SJCRH30 (cell line): ENCODE measurements around the gene FRMD5. TPM values are rescaled to one million over a fixed set of nuclear protein-coding genes. Genes with fewer than 3 reads are reported as not detected.
A peak's percentile ranks its signal among the peaks of the same experiment; 100 is the strongest.

Experiments used
- DNase-seq, 2 experiments: peaks; one replicate each; pipeline ENCODE4 v3.0.0-alpha.2; 2015 to 2020
- H3K27ac ChIP-seq: fragments of 250-450 bp; sonication (Bioruptor Pico); 2 replicates; pipeline ENCODE4 v1.5.1; 2020; ENCODE audit warnings: mild to moderate bottlenecking, moderate library complexity
- H3K27me3 ChIP-seq: fragments of 250-450 bp; sonication (Bioruptor Pico); 2 replicates; pipeline ENCODE4 v1.5.1; 2020; ENCODE audit warnings: mild to moderate bottlenecking, moderate library complexity
- H3K36me3 ChIP-seq: fragments of 250-450 bp; sonication (Bioruptor Pico); 2 replicates; pipeline ENCODE4 v1.5.1; 2020; ENCODE audit warnings: mild to moderate bottlenecking, moderate library complexity
- H3K4me1 ChIP-seq: fragments of 250-450 bp; sonication (Bioruptor Pico); 2 replicates; pipeline ENCODE4 v1.5.1; 2020; ENCODE audit warnings: mild to moderate bottlenecking, moderate library complexity
- H3K4me3 ChIP-seq: fragments of 250-450 bp; sonication (Bioruptor Pico); 2 replicates; pipeline ENCODE4 v1.5.1; 2020; ENCODE audit warnings: mild to moderate bottlenecking, moderate library complexity
- H3K9me3 ChIP-seq: fragments of 250-450 bp; sonication (Bioruptor Pico); replicated peaks from 2 replicates; pipeline ENCODE4 v1.5.1; 2020; ENCODE audit warnings: mild to moderate bottlenecking, moderate library complexity
- total RNA-seq: library from RNA; depleted of rRNA; stranded (reverse); fragments of >200 nt; shearing (Covaris generic); gene quantifications from 2 replicates; pipeline ENCODE4 v1.2.3, GENCODE V29; 2014

The FRMD5 gene
- total RNA-seq, 1 experiment from 2014 or later = 0.49 TPM

- H3K9me3 ChIP-seq = no peaks in the 10 kb centered on the region
- H3K27ac ChIP-seq = no peak overlapping the region
- no peaks in the 10 kb centered on the region; the same call in 1 of the 2 replicates for H3K4me1 ChIP-seq
- 0 out of 2 replicates have a peak, but pooled peaks cover 2% of the 10 kb centered on the region for H3K27me3 ChIP-seq
- H3K4me3 ChIP-seq = no peak overlapping the region
- no peak for DNase-seq
- no peaks in the 10 kb centered on the region for H3K36me3 ChIP-seq
These were observed 260.6 kb downstream of the FRMD5 start for GRCh38 chr15:43934480-43934879.

GRCh38 chr15:43932907-43933306 is 262.2 kb downstream of the FRMD5 start:
- Histone ChIP-seq H3K27ac (no peak overlapping the region), H3K36me3 (no peaks in the 10 kb centered on the region), H3K27me3 (0 out of 2 replicates have a peak, but pooled peaks cover 2% of the 10 kb centered on the region), H3K4me3 (no peak overlapping the region), H3K9me3 (no peaks in the 10 kb centered on the region), H3K4me1 (no peaks in the 10 kb centered on the region; the same call in 1 of the 2 replicates)
- peak; percentile 26 to 55 for DNase-seq

- Histone ChIP-seq H3K4me1 (no peaks in the 10 kb centered on the region; the same call in 1 of the 2 replicates), H3K4me3 (no peak overlapping the region), H3K27ac (no peak overlapping the region), H3K36me3 (no peaks in the 10 kb centered on the region), H3K27me3 (0 out of 2 replicates have a peak, but pooled peaks cover 2% of the 10 kb centered on the region), H3K9me3 (no peaks in the 10 kb centered on the region)
- no peak for DNase-seq
These were observed 263.2 kb downstream of the FRMD5 start for GRCh38 chr15:43931790-43932435.

GRCh38 chr15:43931119-43931518 is 264.0 kb downstream of the FRMD5 start:
- DNase-seq = no peak
- no peaks in the 10 kb centered on the region; the same call in 1 of the 2 replicates for H3K4me1 ChIP-seq
- H3K9me3 ChIP-seq = no peaks in the 10 kb centered on the region
- H3K4me3 ChIP-seq = no peak overlapping the region
- no peaks in the 10 kb centered on the region for H3K36me3 ChIP-seq
- H3K27me3 ChIP-seq = 0 out of 2 replicates have a peak, but pooled peaks cover 5% of the 10 kb centered on the region
- H3K27ac ChIP-seq = no peak overlapping the region

- Histone ChIP-seq H3K9me3 (no peaks in the 10 kb centered on the region), H3K4me3 (no peak overlapping the region), H3K27ac (no peak overlapping the region), H3K4me1 (no peaks in the 10 kb centered on the region; the same call in 1 of the 2 replicates), H3K36me3 (no peaks in the 10 kb centered on the region), H3K27me3 (0 out of 2 replicates have a peak, but pooled peaks cover 5% of the 10 kb centered on the region)
- no peak for DNase-seq
These were observed 264.5 kb downstream of the FRMD5 start for GRCh38 chr15:43930556-43930955.

GRCh38 chr15:43930079-43930478 is 265.0 kb downstream of the FRMD5 start:
- H3K27me3 ChIP-seq = 0 out of 2 replicates have a peak, but pooled peaks cover 5% of the 10 kb centered on the region
- DNase-seq = no peak

GRCh38 chr15:43928152-43928551 is 266.9 kb downstream of the FRMD5 start:
- Histone ChIP-seq H3K27ac (no peak overlapping the region), H3K9me3 (no peaks in the 10 kb centered on the region)

More at GRCh38 chr15:43930079-43930478, 265.0 kb downstream of the FRMD5 start:
- H3K36me3 ChIP-seq = no peaks in the 10 kb centered on the region
- H3K4me1 ChIP-seq = no peaks in the 10 kb centered on the region; the same call in 1 of the 2 replicates
- no peak overlapping the region for H3K27ac ChIP-seq
- no peak overlapping the region for H3K4me3 ChIP-seq
- no peaks in the 10 kb centered on the region for H3K9me3 ChIP-seq

GRCh38 chr15:43927203-43927602 is 267.9 kb downstream of the FRMD5 start:
- H3K27me3 ChIP-seq = 0 out of 2 replicates have a peak, but pooled peaks cover 3% of the 10 kb centered on the region
- no peak for DNase-seq

More at GRCh38 chr15:43928152-43928551, 266.9 kb downstream of the FRMD5 start:
- no peak for DNase-seq
- H3K36me3 ChIP-seq = no peaks in the 10 kb centered on the region
- no peak overlapping the region for H3K4me3 ChIP-seq
- 0 out of 2 replicates have a peak, but pooled peaks cover 3% of the 10 kb centered on the region for H3K27me3 ChIP-seq
- no peaks in the 10 kb centered on the region; the same call in 1 of the 2 replicates for H3K4me1 ChIP-seq

GRCh38 chr15:43923553-43923952 is 271.5 kb downstream of the FRMD5 start:
- H3K4me3 ChIP-seq = no peak overlapping the region
- no peaks in the 10 kb centered on the region for H3K9me3 ChIP-seq
- no peaks in the 10 kb centered on the region for H3K36me3 ChIP-seq
- no peak overlapping the region for H3K27ac ChIP-seq
- peaks cover 25% of the 10 kb centered on the region for H3K4me1 ChIP-seq
- 0 out of 2 replicates have a peak, but pooled peaks cover 3% of the 10 kb centered on the region for H3K27me3 ChIP-seq
- DNase-seq = no peak

More at GRCh38 chr15:43927203-43927602, 267.9 kb downstream of the FRMD5 start:
- H3K36me3 ChIP-seq = no peaks in the 10 kb centered on the region
- H3K4me1 ChIP-seq = no peaks in the 10 kb centered on the region
- H3K4me3 ChIP-seq = no peak overlapping the region
- H3K27ac ChIP-seq = no peak overlapping the region
- H3K9me3 ChIP-seq = no peaks in the 10 kb centered on the region

GRCh38 chr15:43922021-43922420 is 273.1 kb downstream of the FRMD5 start:
- Histone ChIP-seq H3K36me3 (no peaks in the 10 kb centered on the region), H3K27ac (no peak overlapping the region), H3K27me3 (0 out of 2 replicates have a peak, but pooled peaks cover 3% of the 10 kb centered on the region), H3K9me3 (no peaks in the 10 kb centered on the region), H3K4me3 (no peak overlapping the region), H3K4me1 (peaks cover 28% of the 10 kb centered on the region)
- DNase-seq = no peak

GRCh38 chr15:43920815-43921214 is 274.3 kb downstream of the FRMD5 start:
- H3K4me3 ChIP-seq = no peak overlapping the region
- H3K27me3 ChIP-seq = no peaks in the 10 kb centered on the region
- no peak overlapping the region for H3K27ac ChIP-seq
- peaks cover 28% of the 10 kb centered on the region for H3K4me1 ChIP-seq
- DNase-seq = peak; percentile 79 to 86
- no peaks in the 10 kb centered on the region for H3K36me3 ChIP-seq
- H3K9me3 ChIP-seq = no peaks in the 10 kb centered on the region

GRCh38 chr15:43920254-43920600 is 274.8 kb downstream of the FRMD5 start:
- no peak overlapping the region for H3K4me3 ChIP-seq
- no peaks in the 10 kb centered on the region for H3K27me3 ChIP-seq
- H3K27ac ChIP-seq = no peak overlapping the region
- DNase-seq = no peak
- no peaks in the 10 kb centered on the region for H3K9me3 ChIP-seq
- no peaks in the 10 kb centered on the region for H3K36me3 ChIP-seq
- H3K4me1 ChIP-seq = peaks cover 28% of the 10 kb centered on the region

GRCh38 chr15:43919540-43920253 is 275.4 kb downstream of the FRMD5 start:
- Histone ChIP-seq H3K36me3 (no peaks in the 10 kb centered on the region), H3K4me3 (no peak overlapping the region)
- DNase-seq = no peak

GRCh38 chr15:43918717-43919116 is 276.4 kb downstream of the FRMD5 start:
- no peaks in the 10 kb centered on the region for H3K36me3 ChIP-seq
- no peaks in the 10 kb centered on the region for H3K9me3 ChIP-seq
- peaks cover 28% of the 10 kb centered on the region for H3K4me1 ChIP-seq
- no peaks in the 10 kb centered on the region for H3K27me3 ChIP-seq
- no peak overlapping the region for H3K27ac ChIP-seq
- H3K4me3 ChIP-seq = no peak overlapping the region
- DNase-seq = peak; percentile 12 to 55

More at GRCh38 chr15:43919540-43920253, 275.4 kb downstream of the FRMD5 start:
- no peak overlapping the region for H3K27ac ChIP-seq
- H3K4me1 ChIP-seq = peaks cover 28% of the 10 kb centered on the region
- no peaks in the 10 kb centered on the region for H3K27me3 ChIP-seq
- H3K9me3 ChIP-seq = no peaks in the 10 kb centered on the region

GRCh38 chr15:43916326-43916660 is 278.8 kb downstream of the FRMD5 start:
- Histone ChIP-seq H3K36me3 (no peaks in the 10 kb centered on the region), H3K27ac (no peak overlapping the region), H3K27me3 (no peaks in the 10 kb centered on the region), H3K4me1 (peaks cover 37% of the 10 kb centered on the region), H3K9me3 (no peaks in the 10 kb centered on the region), H3K4me3 (no peak overlapping the region)
- DNase-seq = no peak
